ENCODE data around the gene C10orf67.

DNA sequence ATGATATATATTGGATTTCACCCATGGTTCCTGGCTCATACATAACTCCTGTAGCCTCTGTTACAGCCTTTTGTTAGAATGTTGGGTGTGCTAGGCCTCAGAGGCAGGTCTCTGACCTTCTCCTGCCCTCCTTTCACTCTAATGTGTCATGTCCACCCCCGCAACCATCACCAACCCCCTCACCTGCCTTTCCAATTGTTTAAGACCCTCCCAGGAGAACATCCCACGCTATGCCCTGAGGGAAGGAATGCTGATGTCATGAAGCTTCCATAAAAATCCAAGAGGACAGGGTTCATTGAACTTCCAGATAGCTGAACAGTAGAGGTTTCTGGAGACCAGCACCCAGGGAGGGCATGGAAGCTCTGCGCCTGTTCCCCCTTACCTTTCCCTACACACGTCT, 30.8 kb upstream of the C10orf67 start:
- TF ChIP-seq CTCF (IDR thresholded peaks at IDR 0.05 in 4 of 5, conservative IDR thresholded peaks at IDR 0.05 in 1 of 5), result no peak
- no peak for TF ChIP-seq POLR2A (IDR thresholded peaks at IDR 0.05)
